B cell (primary cell): ENCODE data around the gene CD276. TPM values are rescaled to one million over a fixed set of nuclear protein-coding genes. Genes with fewer than 3 reads are reported as not detected.

Experiments used
- ATAC-seq: fragments of 200-7000 bp; cut with Tn5 transposase; one replicate; pipeline ENCODE4 v1.10.0; 2021; ENCODE audit warnings: low read depth, mild to moderate bottlenecking, moderate number of reproducible peaks, moderate library complexity
- CTCF ChIA-PET: fragments of 350-600 bp; sonication (Branson Sonifier 250); formaldehyde crosslinking; loops from one replicate; lab custom pipeline; 2021; ENCODE audit warnings: antibody characterized with exemption, inconsistent platforms; lab: Charles Lee
- POLR2A ChIA-PET: fragments of 350-600 bp; sonication (Branson Sonifier 250); formaldehyde crosslinking; loops from one replicate; lab custom pipeline; 2021; ENCODE audit warnings: antibody characterized with exemption; lab: Charles Lee
- DNase-seq: peaks from one replicate; pipeline ENCODE4 v3.0.0; 2013
- H2AFZ ChIP-seq: 2 replicates; pipeline ENCODE4 v1.6.1; 2012; ENCODE audit warnings: mild to moderate bottlenecking, low read depth, low read length; ENCODE audit not compliant: insufficient read depth, poor library complexity, severe bottlenecking
- H3K27ac ChIP-seq, 2 donors: 1 replicate in 1 of 2; 2 replicates in 1 of 2; pipeline ENCODE4 v1.5.1; 2012 to 2013; ENCODE audit warnings: low read length in 2 of 2, mild to moderate bottlenecking in 2 of 2, moderate library complexity in 1 of 2
- H3K27me3 ChIP-seq, 4 experiments: fragments of 200-600 bp in 1 of 4; sonication (generic) in 1 of 4; replicated peaks in 1 of 4; 1 replicate in 2 of 4; 2 replicates in 2 of 4; pipeline versions ENCODE4 v1.6.1 to v1.7.0; 2013 to 2016; ENCODE audit warnings: low read length in 3 of 4, mild to moderate bottlenecking in 2 of 4, mixed read lengths in 1 of 4, moderate library complexity in 1 of 4; ENCODE audit not compliant: insufficient read depth in 4 of 4, control insufficient read depth in 3 of 4; ENCODE audit errors: control extremely low read depth in 1 of 4
- H3K36me3 ChIP-seq, 2 experiments: replicated peaks in 1 of 2; 1 replicate in 1 of 2; 2 replicates in 1 of 2; pipeline versions ENCODE4 v1.6.1 to v1.7.1; 2013; ENCODE audit warnings: low read length in 1 of 2; ENCODE audit not compliant: insufficient read depth in 2 of 2, control insufficient read depth in 1 of 2; ENCODE audit errors: control extremely low read depth in 1 of 2, extremely low read depth in 1 of 2
- H3K4me1 ChIP-seq, 2 donors: fragments of 200-600 bp in 1 of 2; sonication (generic) in 1 of 2; 1 replicate in 1 of 2; 2 replicates in 1 of 2; pipeline versions ENCODE4 v1.5.1 to v1.6.1; 2013 to 2017; ENCODE audit warnings: low read length in 2 of 2; ENCODE audit not compliant: control insufficient read depth in 2 of 2, insufficient read depth in 2 of 2
- H3K4me2 ChIP-seq: replicated peaks from 2 replicates; pipeline ENCODE3; 2012; ENCODE audit warnings: mild to moderate bottlenecking, low read depth, low read length; ENCODE audit not compliant: poor library complexity, severe bottlenecking
- H3K4me3 ChIP-seq, 5 experiments: fragments of 200-600 bp in 1 of 5; sonication (generic) in 1 of 5; 1 replicate in 3 of 5; 2 replicates in 2 of 5; pipeline versions ENCODE4 v1.5.1 to v1.7.0; 2011 to 2016; ENCODE audit warnings: low read length in 4 of 5, mild to moderate bottlenecking in 4 of 5, low read depth in 2 of 5, control low read depth in 1 of 5, moderate library complexity in 1 of 5; ENCODE audit not compliant: insufficient read depth in 1 of 5; ENCODE audit errors: control extremely low read depth in 1 of 5, extremely low read depth in 1 of 5
- H3K79me2 ChIP-seq: fragments of 200-600 bp; sonication (generic); one replicate; pipeline ENCODE4 v1.6.0; 2016; ENCODE audit warnings: low read length; ENCODE audit not compliant: control insufficient read depth, insufficient read depth
- H3K9ac ChIP-seq: fragments of 200-600 bp; sonication (generic); 2 replicates; pipeline ENCODE4 v1.6.1; 2017; ENCODE audit warnings: mild to moderate bottlenecking, low read length, moderate library complexity
- H3K9me3 ChIP-seq, 3 donors: one replicate each; pipeline versions ENCODE4 v1.6.1 to v1.7.1; 2013; ENCODE audit warnings: low read length in 2 of 3; ENCODE audit not compliant: control insufficient read depth in 2 of 3, insufficient read depth in 1 of 3; ENCODE audit errors: control extremely low read depth in 1 of 3
- H4K20me1 ChIP-seq: 2 replicates; pipeline ENCODE4 v1.6.0; 2012; ENCODE audit warnings: mild to moderate bottlenecking, low read length; ENCODE audit not compliant: insufficient read depth, control insufficient read depth, poor library complexity, severe bottlenecking
- H3K27ac Mint-ChIP-seq: one replicate; pipeline ENCODE4 v1.8.0; 2021; ENCODE audit warnings: mixed read lengths
- H3K27me3 Mint-ChIP-seq: one replicate; pipeline ENCODE4 v1.8.0; 2021; ENCODE audit warnings: mixed read lengths
- H3K4me1 Mint-ChIP-seq: one replicate; pipeline ENCODE4 v1.8.0; 2021; ENCODE audit warnings: mixed read lengths
- H3K4me3 Mint-ChIP-seq: one replicate; pipeline ENCODE4 v1.8.0; 2021; ENCODE audit warnings: mixed read lengths
- H3K9me3 Mint-ChIP-seq: one replicate; pipeline ENCODE4 v1.8.0; 2022; ENCODE audit warnings: mixed read lengths; ENCODE audit not compliant: insufficient read depth
- CTCF ChIP-seq: fragments of 200-600 bp; IDR thresholded peaks from one replicate; pipeline ENCODE4 v1.8.0; 2022; ENCODE audit warnings: antibody characterized with exemption, mild to moderate bottlenecking
- EZH2 ChIP-seq: IDR thresholded peaks from 2 replicates; pipeline ENCODE4 v1.6.1; 2012; ENCODE audit warnings: borderline replicate concordance, low read depth, mild to moderate bottlenecking, moderate library complexity, low read length; ENCODE audit not compliant: insufficient read depth, poor library complexity, severe bottlenecking
- WGBS: methylation state at CpG from one replicate; pipeline ENCODE4 v1.1.5; 2013; ENCODE audit warnings: missing lambda C conversion rate; ENCODE audit not compliant: insufficient coverage; 5-methylcytosine and 5-hydroxymethylcytosine counted together
- intact Hi-C: fragments of 100-400 bp; cut with micrococcal nuclease; formaldehyde crosslinking; loops from one replicate; pipeline ENCODE4 v1.10.0; 2022
- polyA plus RNA-seq: library from polyadenylated mRNA; depleted of rRNA; stranded (reverse); fragments of >200 nt; gene quantifications from 2 replicates; pipeline ENCODE4 v1.2.3, GENCODE V29; 2012
- total RNA-seq, 2 donors: library from RNA; stranded (reverse); fragments of 120-200 nt in 1 of 2; gene quantifications; 1 replicate in 1 of 2; 2 replicates in 1 of 2; pipeline versions ENCODE4 v1.2.3 to v1.2.4, GENCODE V29; 2013 to 2022

The CD276 gene
- total and polyA plus RNA-seq, 2 donors (not counting 1 experiment from before 2014, with no cell fraction given): not detected

DNA sequence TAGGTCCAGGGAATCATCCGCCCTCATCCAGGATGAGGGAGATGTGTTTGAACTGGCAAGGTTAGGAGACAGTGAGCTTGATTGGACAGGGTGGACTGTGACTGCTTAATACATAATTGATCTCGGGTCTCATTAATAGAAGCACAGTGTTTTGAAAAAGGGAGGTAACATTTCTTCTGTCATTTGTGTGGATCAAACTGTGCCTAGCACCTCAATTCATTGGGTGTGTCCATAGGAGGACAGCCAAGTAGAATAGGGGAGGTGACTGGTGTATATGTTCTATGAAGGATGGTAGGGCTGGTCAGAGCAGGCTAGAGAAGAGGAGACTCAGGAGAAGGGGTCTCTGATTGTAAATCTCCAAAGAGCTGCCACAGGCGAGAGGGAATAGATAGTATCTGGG, 71.8 kb downstream of the CD276 start:
- Mint-ChIP-seq H3K4me3 (no peak overlapping the region), H3K4me1 (peaks cover 5% of the 10 kb centered on the region), H3K9me3 (no peaks in the 10 kb centered on the region), H3K27me3 (peaks cover 30% of the 10 kb centered on the region), H3K27ac (no peak overlapping the region)
- H4K20me1 ChIP-seq: no peaks in the 10 kb centered on the region
- no peak overlapping the region for H3K4me2 ChIP-seq
- H3K27me3 ChIP-seq: peaks cover 0 to 36% (median 3%) of the 10 kb centered on the region in 4 experiments
- H3K36me3 ChIP-seq: no peaks in the 10 kb centered on the region
- H3K9ac ChIP-seq: no peak overlapping the region
- DNase-seq: no peak
- H3K79me2 ChIP-seq: no peaks in the 10 kb centered on the region
- ChIA-PET CTCF (no interaction called here), POLR2A (no interaction called here)
- H2AFZ ChIP-seq: no peak overlapping the region
- TF ChIP-seq EZH2: no peak
- no peak for TF ChIP-seq CTCF
- ATAC-seq: no peak
- no peak overlapping the region for H3K27ac ChIP-seq
- H3K4me1 ChIP-seq: no peaks in the 10 kb centered on the region
- H3K4me3 ChIP-seq: no peak overlapping the region
- WGBS: 97% methylated on average over 2 of the region's 3 CpGs
- intact Hi-C loops: no loop called here
- H3K9me3 ChIP-seq: no peaks in the 10 kb centered on the region

DNA sequence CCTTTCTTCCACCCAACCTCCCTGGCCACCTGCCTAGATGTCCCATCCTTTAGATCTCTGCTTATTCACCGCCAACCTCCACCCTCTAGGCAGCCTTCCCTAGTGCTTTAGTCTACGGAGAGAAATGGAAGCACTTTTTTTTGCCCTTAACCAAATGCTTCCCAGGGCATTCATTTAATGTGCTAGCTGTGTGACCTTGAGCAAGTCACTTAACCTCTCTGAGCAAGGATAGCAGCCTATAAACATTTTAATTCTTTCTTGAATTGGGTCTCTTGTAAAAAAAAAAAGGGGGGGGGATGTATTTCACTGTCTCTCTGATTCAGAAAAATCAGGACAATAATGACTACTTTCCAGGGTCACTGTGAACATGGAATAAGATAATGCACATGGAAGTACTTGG, 72.2 kb downstream of the CD276 start:
- CTCF ChIA-PET: no interaction called here

More for the DNA sequence above, 72.2 kb downstream of the CD276 start:
- Histone ChIP-seq H3K36me3 (no peaks in the 10 kb centered on the region), H2AFZ (no peak overlapping the region), H3K79me2 (no peaks in the 10 kb centered on the region), H3K27me3 (peaks cover 0 to 32% (median 3%) of the 10 kb centered on the region in 4 experiments), H3K27ac (no peak overlapping the region), H3K4me1 (no peaks in the 10 kb centered on the region), H3K9ac (no peak overlapping the region), H3K4me3 (no peak overlapping the region), H3K4me2 (no peak overlapping the region), H4K20me1 (no peaks in the 10 kb centered on the region), H3K9me3 (no peaks in the 10 kb centered on the region)
- no peak for DNase-seq
- WGBS: 86% methylated on average over 1 of the region's 2 CpGs
- ATAC-seq: no peak
- POLR2A ChIA-PET: no interaction called here
- H3K27ac Mint-ChIP-seq: no peak overlapping the region
- no peaks in the 10 kb centered on the region for H3K9me3 Mint-ChIP-seq
- peaks cover 30% of the 10 kb centered on the region for H3K27me3 Mint-ChIP-seq
- intact Hi-C loops: no loop called here
- H3K4me1 Mint-ChIP-seq: peaks cover 5% of the 10 kb centered on the region
- H3K4me3 Mint-ChIP-seq: no peak overlapping the region
- TF ChIP-seq EZH2: no peak
